ENCODE data around the gene SDC4.

Gene SDC4

GRCh38 chr20:45359069-45359405 lies 10.8 kb upstream of the SDC4 start:
- Histone ChIP-seq H3K9me3 (replicated peaks; ENCODE audit: insufficient read depth, low read length) (no peaks in the 10 kb centered on the region), H3K36me3 (replicated peaks; ENCODE audit: insufficient read depth, low read length) (no peaks in the 10 kb centered on the region), H2AFZ (ENCODE audit: low read length) (no peak overlapping the region), H3K79me2 (ENCODE audit: low read length) (peaks cover 9% of the 10 kb centered on the region), H3K4me2 (ENCODE audit: low read depth, low read length) (no peak overlapping the region), H3K27ac (ENCODE audit: low read length) (no peak overlapping the region), H4K20me1 (ENCODE audit: insufficient read depth, low read length) (no peaks in the 10 kb centered on the region), H3F3A (ENCODE audit: insufficient read depth, low read length) (peaks cover 8% of the 10 kb centered on the region), H3K9ac (ENCODE audit: low read length) (no peak overlapping the region), H3K27me3 (replicated peaks; ENCODE audit: insufficient read depth, low read length) (no peaks in the 10 kb centered on the region), H3K4me3 (ENCODE audit: low read length) (no peak overlapping the region), H3K4me1 (ENCODE audit: low read length) (peaks cover 22% of the 10 kb centered on the region), H3K9me2 (replicated peaks; ENCODE audit: insufficient read depth, low read length) (no peaks in the 10 kb centered on the region)
- no peak for TF ChIP-seq EZH2 (optimal IDR thresholded peaks at IDR 0.05; ENCODE audit: low read depth, low read length)
- no peak for TF ChIP-seq CTCF (IDR thresholded peaks at IDR 0.05; ENCODE audit: low read length)
- TF ChIP-seq EZH2phosphoT487 (IDR thresholded peaks at IDR 0.05; ENCODE audit: low read length): no peak
- DNase-seq: no peak

- Histone ChIP-seq H3F3A (ENCODE audit: insufficient read depth, low read length) (peaks cover 4% of the 10 kb centered on the region), H3K27ac (ENCODE audit: low read length) (no peak overlapping the region), H3K27me3 (replicated peaks; ENCODE audit: insufficient read depth, low read length) (no peaks in the 10 kb centered on the region), H4K20me1 (ENCODE audit: insufficient read depth, low read length) (no peaks in the 10 kb centered on the region), H3K9me2 (replicated peaks; ENCODE audit: insufficient read depth, low read length) (no peaks in the 10 kb centered on the region), H2AFZ (ENCODE audit: low read length) (no peak overlapping the region), H3K4me3 (ENCODE audit: low read length) (no peak overlapping the region), H3K4me2 (ENCODE audit: low read depth, low read length) (no peak overlapping the region), H3K9ac (ENCODE audit: low read length) (no peak overlapping the region), H3K4me1 (ENCODE audit: low read length) (peaks cover 22% of the 10 kb centered on the region), H3K9me3 (replicated peaks; ENCODE audit: insufficient read depth, low read length) (no peaks in the 10 kb centered on the region), H3K79me2 (ENCODE audit: low read length) (peaks cover 4% of the 10 kb centered on the region), H3K36me3 (replicated peaks; ENCODE audit: insufficient read depth, low read length) (no peaks in the 10 kb centered on the region)
- TF ChIP-seq CTCF (IDR thresholded peaks at IDR 0.05; ENCODE audit: low read length) (no peak), EZH2phosphoT487 (IDR thresholded peaks at IDR 0.05; ENCODE audit: low read length) (no peak), EZH2 (optimal IDR thresholded peaks at IDR 0.05; ENCODE audit: low read depth, low read length) (no peak)
- DNase-seq: no peak
Measured at GRCh38 chr20:45358282-45359068, 10.3 kb upstream of the SDC4 start.

GRCh38 chr20:45355209-45356084 lies 7.2 kb upstream of the SDC4 start:
- no peak overlapping the region for H3K9ac ChIP-seq (ENCODE audit: low read length)
- no peaks in the 10 kb centered on the region for H3K9me3 ChIP-seq (replicated peaks; ENCODE audit: insufficient read depth, low read length)
- H4K20me1 ChIP-seq (ENCODE audit: insufficient read depth, low read length): no peaks in the 10 kb centered on the region
- peak overlapping the region; percentile 44; the same call in 1 of the 2 replicates for H3K4me2 ChIP-seq (ENCODE audit: low read depth, low read length)
- peak; percentile 25 for DNase-seq
- H3K9me2 ChIP-seq (replicated peaks; ENCODE audit: insufficient read depth, low read length): no peaks in the 10 kb centered on the region
- TF ChIP-seq EZH2 (optimal IDR thresholded peaks at IDR 0.05; ENCODE audit: low read depth, low read length) (no peak), CTCF (IDR thresholded peaks at IDR 0.05; ENCODE audit: low read length) (no peak), EZH2phosphoT487 (IDR thresholded peaks at IDR 0.05; ENCODE audit: low read length) (no peak)
- H3K4me3 ChIP-seq (ENCODE audit: low read length): no peak overlapping the region
- H3K79me2 ChIP-seq (ENCODE audit: low read length): no peaks in the 10 kb centered on the region
- peak overlapping the region; percentile 24; the same call in 1 of the 2 replicates for H3K27ac ChIP-seq (ENCODE audit: low read length)
- peak overlapping the region; percentile 46 for H2AFZ ChIP-seq (ENCODE audit: low read length)
- no peaks in the 10 kb centered on the region for H3K27me3 ChIP-seq (replicated peaks; ENCODE audit: insufficient read depth, low read length)
- peaks cover 3% of the 10 kb centered on the region; the same call in 1 of the 2 replicates for H3F3A ChIP-seq (ENCODE audit: insufficient read depth, low read length)
- peaks cover 22% of the 10 kb centered on the region for H3K4me1 ChIP-seq (ENCODE audit: low read length)
- no peaks in the 10 kb centered on the region for H3K36me3 ChIP-seq (replicated peaks; ENCODE audit: insufficient read depth, low read length)
